ENCODE measurements around the gene CATSPERE. TPM values are rescaled to one million over a fixed set of nuclear protein-coding genes. Genes with fewer than 3 reads are reported as not detected.

The CATSPERE gene
- total RNA-seq, 4 donors from 2014 or later, result 0.82 to 5.3 (median 1.2) TPM

GRCh38 chr1:244590670-244591069 lies 129.6 kb downstream of the CATSPERE start:
- TF ChIP-seq CTCF (IDR thresholded peaks at IDR 0.05; ENCODE audit: low read depth), result no peak

GRCh38 chr1:244598611-244599010 lies 137.5 kb downstream of the CATSPERE start:
- TF ChIP-seq CTCF (IDR thresholded peaks at IDR 0.05; ENCODE audit: low read depth), result no peak

GRCh38 chr1:244599937-244600350 lies 138.9 kb downstream of the CATSPERE start:
- no peak for TF ChIP-seq CTCF (IDR thresholded peaks at IDR 0.05; ENCODE audit: low read depth)

GRCh38 chr1:244601336-244601735 lies 140.3 kb downstream of the CATSPERE start:
- TF ChIP-seq CTCF (IDR thresholded peaks at IDR 0.05; ENCODE audit: low read depth), result no peak

GRCh38 chr1:244603498-244603897 lies 142.4 kb downstream of the CATSPERE start:
- no peak for TF ChIP-seq CTCF (IDR thresholded peaks at IDR 0.05; ENCODE audit: low read depth)

GRCh38 chr1:244605835-244606370 lies 144.8 kb downstream of the CATSPERE start:
- no peak for TF ChIP-seq CTCF (IDR thresholded peaks at IDR 0.05; ENCODE audit: low read depth)

- no peak for TF ChIP-seq CTCF (IDR thresholded peaks at IDR 0.05; ENCODE audit: low read depth)
Observed at GRCh38 chr1:244614113-244614836, 153.2 kb downstream of the CATSPERE start.
